GM15510 (cell line): ENCODE results near the gene AUTS2.

Experiments used
- POLR2A ChIP-seq: IDR thresholded peaks from 3 replicates; pipeline ENCODE4 v1.6.1; 2011; ENCODE audit warnings: borderline replicate concordance; ENCODE audit not compliant: insufficient read length; ENCODE audit errors: extremely low read depth

The AUTS2 gene

DNA sequence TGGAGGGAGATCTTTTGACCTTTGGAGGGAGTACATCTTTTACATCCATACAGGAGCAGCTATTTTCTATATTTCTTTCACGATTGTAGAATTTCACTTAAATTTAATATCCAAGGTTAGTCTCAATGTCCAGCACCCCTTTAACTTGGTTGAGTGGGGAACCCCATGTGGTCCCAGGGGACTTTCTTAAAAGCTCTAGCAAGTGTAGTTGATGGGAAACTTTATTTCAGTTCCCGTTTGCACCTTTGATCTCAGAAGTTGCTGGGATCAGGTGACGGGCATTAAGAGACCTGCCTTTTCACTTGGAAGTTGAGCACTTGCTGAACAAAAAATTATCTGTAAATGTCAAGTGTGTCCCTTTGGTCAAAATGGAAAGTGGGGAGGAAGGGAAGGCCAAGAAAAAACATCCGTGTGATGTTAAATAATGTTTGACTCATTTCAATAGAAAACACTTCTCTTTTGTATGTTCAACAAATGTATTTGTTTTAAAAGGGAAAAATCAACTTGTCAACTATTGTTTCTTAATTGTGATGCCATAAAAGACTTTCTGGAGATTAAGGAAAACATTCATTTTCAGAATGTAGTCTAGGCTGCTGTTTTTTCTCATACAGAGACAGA lies 1163.5 kb downstream of the AUTS2 start:
- TF ChIP-seq POLR2A, result no peak

DNA sequence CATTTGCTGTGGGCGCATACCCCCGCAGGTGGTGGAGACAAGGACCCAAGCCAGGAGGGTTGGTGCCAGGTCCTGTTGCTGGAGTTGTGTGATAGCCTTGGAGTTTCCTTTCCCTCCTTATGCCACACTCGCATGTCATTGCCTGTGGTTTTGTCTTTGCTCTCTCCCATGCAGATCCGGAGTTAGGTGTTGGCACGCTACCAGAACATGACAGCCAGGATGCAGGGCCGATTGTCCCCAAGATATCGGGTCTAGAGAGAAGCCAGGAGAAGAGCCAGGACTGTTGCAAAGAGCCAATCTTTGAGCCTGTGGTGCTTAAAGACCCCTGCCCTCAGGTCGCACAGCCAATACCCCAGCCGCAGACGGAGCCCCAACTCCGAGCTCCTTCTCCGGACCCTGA lies 1164.4 kb downstream of the AUTS2 start:
- no peak for TF ChIP-seq POLR2A

DNA sequence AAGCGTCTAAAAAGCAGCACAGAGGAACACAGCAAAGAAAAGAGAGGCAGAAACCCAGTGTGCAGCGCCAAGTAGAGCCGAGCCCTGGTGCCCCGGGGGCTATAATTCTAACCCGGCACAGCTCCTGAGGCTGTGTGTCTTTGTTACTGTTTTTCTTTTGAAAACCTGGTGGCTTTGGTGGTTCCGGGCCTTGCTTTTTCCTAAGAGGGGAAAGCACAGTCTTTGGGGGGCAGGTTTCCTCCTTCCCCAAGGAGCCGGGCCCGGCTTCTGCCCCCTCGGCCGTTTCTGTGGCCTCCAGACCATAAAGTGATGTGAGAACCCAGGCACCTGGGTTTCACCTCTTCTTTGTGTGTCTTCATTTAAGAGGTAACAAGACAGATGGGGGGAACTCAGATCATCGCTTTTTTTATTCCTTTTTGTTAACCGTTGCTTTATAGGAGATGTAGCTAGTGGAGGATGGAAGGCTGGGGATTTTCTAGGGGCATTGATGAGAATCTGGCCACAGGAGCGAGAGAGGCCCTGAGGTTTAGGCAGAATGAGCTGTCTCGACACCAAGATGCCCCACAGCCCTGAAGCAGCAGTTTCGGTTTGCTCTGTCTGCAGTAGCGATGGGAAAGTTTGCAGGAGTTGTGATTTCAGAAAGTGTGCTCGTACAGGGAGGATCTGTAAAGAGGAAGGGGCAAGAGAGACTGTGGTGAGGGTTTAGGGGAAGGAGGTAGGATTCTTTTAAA lies 1165.9 kb downstream of the AUTS2 start:
- no peak for TF ChIP-seq POLR2A

DNA sequence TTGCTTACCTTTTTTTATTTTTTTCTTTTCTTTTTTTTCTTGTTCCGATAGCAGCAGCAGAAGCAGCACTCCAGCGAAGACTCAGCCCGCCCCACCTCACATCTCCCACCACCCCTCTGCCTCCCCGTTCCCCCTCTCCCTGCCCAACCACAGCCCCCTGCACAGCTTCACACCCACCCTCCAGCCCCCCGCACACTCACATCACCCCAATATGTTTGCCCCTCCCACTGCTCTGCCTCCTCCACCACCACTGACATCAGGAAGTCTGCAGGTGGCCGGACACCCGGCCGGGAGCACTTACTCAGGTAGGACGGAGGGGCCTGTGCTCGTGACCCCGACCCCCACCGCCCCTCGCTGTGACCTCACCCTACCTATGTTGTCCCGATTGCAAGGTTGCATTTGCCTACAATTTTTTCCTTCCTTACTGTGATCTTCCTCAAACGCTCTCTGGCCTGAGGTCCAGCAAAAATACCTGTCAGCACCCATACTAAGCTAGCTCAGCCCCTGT lies 1166.5 kb downstream of the AUTS2 start:
- no peak for TF ChIP-seq POLR2A

DNA sequence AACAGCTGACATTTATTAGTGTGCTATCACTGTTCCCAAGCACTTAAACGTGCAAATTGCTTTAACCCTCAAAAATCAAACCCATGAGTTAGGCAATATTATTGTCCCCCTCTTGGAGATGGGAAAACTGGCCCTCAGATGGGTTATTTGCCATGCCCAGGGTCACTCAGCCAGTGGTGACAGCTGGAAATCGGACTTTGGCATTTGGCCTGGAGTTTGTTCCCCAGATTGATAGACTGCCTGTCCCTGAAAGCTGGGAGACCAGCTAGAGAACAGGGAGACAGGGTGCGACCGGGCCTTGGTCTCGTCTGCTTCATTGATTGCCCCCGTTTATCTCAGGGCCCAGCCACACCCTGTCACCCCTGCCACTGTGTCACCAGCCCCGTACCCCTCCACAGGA lies 1167.4 kb downstream of the AUTS2 start:
- no peak for TF ChIP-seq POLR2A

DNA sequence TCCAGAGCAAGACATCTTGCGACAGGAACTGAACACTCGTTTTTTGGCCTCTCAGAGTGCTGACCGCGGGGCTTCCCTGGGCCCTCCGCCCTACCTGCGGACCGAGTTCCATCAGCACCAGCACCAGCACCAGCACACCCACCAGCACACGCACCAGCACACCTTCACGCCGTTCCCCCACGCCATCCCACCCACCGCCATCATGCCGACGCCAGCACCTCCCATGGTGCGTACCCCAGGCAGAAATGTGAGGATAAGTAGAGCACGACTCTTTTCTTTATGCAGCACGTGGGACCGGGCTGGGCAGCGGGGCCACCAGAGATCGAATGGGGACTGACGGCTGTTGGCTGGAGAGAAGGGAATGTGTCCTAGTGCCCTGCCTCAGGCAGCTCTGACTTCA lies 1167.8 kb downstream of the AUTS2 start:
- TF ChIP-seq POLR2A, result no peak

DNA sequence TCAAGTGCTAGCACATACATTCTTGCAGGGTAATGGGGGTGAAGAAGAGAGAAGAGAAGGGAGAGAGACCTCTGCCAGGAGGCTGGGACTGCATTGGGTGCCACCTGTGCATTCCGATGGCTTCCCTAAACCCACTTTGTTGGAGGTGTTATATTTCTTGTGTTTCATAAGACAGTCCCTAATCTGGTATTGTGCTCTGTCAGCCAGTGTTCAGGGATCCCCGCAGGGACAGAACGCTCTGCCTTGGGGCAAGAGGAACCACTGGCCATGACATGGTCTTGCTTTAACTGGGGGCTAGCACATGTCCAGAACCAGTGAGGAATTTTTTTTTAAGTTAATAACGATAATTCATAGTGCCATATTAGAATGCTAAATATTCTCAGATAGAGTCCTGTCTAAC lies 1168.4 kb downstream of the AUTS2 start:
- no peak for TF ChIP-seq POLR2A

DNA sequence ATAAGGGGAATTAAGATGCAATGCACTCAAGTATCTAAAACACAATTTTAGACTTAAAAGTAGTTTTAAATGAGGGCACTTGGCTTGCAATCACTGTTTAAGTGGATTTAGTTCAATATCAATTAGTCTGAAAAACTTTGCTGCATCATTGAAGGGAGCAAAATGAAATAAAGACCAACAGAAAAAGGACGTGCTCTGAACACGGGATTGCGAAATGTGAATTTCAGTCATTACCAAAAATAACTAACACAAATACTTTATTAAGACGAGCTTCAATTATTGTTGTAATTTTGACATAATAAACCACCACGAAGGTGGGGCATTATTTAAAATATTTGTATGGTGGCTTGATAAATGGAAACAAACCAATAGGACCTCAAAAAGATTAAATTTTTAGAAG lies 1171.9 kb downstream of the AUTS2 start:
- no peak for TF ChIP-seq POLR2A

DNA sequence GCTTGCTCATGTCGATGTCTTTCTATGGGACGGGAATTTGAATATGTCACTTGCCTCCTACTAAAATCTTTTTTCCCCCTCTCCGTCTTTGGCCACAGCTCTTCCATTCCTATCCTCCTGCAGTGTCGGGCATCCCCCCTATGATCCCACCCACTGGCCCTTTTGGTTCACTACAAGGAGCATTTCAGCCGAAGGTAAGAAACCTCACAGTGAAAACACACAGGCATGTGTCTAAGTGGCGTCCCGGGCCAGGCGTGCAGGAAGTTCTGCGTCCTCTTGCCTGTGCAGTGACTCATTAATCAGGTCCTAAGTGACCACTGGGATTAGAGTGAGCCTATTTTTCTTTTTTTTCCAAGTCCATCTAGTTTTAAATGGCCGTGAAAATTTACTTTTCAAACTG lies 1173.2 kb downstream of the AUTS2 start:
- TF ChIP-seq POLR2A, result no peak

DNA sequence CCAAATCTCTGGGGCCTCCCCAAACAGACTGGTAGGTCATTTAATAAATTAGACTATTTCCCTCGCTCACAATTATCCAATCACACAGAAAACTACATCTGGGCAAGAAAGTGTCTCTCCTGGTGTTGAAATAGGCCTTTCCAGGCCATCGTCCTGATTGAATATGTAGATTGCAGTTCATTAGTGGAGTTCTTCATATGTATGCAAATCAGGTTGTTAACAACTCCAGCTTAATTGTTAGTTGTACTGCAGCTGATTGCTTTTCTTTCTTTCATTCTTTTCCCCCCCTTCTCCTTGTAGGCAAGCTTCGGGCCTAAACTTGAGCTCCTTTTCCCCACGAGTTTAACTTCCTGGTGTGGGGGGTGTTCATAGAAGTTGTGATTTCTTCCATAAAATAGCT lies 1174.6 kb downstream of the AUTS2 start:
- no peak for TF ChIP-seq POLR2A

DNA sequence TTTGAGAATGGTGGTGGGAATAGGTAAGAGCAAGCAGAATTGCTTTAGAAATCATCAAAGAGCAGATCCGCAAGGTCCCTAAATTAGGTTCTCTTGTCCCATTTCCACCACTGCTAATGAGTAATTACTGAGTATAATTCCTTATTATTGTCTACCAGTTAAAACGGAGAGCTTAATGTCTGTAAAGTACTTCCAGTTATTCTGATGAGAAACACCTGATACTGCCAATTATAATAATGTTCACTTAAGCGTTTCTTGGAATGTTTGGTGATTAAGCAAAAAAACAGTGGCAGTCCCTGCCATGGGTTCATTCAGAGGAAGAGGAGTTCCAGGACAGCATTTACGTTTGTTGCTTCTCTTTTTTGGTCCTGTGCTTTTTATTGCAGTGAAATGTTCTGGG lies 1175.1 kb downstream of the AUTS2 start:
- TF ChIP-seq POLR2A, result no peak

DNA sequence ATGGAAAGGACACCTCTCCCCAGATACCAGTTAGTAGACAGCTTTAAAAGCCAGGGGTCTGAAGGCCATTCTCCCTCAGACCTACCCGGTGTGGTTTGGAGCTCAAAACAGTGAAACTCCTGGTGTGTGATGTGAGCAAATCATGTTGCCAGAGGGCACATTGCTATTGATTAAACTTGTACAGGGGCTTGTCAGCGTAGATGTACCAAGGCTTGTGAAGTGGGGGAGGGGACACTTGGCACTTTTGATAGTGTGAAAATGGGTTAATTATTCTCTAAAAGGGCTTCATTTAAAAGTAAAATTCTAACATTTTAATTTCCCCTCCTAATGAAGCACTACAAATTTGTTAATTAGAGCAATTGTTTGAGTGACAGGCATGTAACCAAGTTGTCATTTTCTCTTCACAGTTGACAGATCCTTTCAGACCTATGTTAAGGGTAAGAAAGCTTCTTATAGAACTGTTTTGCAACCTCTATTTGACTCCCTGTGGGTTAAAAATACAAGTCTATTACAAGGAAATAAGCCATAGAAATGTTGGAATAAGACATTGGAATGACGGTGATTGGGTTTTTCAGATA lies 1176.8 kb downstream of the AUTS2 start:
- TF ChIP-seq POLR2A, result no peak

DNA sequence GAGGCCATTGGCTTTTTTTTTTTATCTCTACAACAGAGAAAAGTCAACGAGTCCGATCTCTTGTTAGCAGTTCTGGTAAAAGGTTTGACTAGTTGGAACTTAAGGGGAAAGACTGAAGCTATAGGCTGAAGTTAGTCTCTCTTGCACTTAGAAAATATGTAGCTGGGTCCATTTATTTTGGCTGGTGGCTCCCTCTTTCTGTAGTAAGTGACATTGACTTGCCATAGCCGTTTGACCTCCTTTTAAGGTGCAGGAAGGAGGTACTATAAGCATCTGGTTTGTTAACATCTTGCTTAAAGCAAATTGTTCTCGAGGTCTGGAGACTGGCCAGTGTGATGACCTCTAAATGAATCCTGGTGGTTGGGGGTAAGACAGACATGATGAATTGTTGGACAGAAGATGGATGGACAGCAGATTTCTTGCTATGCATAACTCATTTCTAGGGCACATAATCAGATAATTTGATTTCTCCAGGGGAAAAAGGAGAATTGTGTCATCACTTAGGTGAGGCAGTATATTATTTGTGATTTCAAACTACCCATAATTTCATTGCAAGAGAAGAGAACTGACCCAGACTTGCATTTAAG lies 1177.4 kb downstream of the AUTS2 start:
- no peak for TF ChIP-seq POLR2A

DNA sequence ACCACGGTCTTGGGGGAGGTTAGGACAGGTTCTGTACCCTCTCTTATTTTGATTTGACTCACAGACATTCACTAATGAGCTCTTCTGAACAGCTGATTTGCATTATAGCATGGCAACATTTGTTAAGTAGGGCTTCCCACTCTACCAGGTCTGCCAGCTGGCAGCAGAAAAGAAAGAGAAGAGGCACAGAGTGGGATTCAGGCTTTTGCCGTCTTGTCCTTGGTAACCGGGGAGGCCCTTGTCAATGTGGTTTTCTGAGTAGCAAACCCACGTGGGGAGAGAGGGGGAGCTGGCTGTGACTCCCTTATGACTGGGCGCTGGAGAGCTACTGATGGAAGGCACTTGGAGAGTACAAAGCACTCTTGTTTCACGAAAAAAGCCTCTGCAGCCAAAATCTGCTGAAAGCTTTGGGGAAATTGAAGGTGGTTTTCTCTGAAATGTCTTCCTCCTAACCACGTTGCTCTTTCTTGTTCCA lies 1178.4 kb downstream of the AUTS2 start:
- TF ChIP-seq POLR2A, result no peak

DNA sequence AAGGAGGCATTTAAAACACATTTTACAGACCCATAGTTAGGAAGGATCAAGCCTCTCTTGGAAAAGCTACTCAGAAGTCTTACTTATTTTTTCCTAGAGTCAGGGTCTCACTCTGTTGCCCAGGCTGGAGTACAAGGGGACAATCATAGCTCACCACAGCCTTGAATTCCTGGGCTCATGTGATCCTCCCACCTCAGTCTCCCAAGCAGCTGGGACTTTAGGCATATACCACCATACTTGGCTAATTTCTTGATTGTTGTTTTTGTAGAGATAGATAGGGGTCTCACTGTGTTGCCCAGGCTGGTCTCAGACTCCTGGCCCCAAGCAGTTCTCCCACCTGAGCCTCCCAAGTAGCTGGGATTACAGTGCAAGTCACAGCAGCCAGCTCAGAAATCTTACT lies 1179.0 kb downstream of the AUTS2 start:
- TF ChIP-seq POLR2A, result no peak
